ENCODE measurements around the gene C22orf42.
"Not testable (repeated sequence)": the region's sequence is repeated elsewhere in the genome, so short reads cannot be mapped to it uniquely, and the experiment has no call there.

Gene C22orf42

GRCh38 chr22:32183625-32184024, 24.5 kb upstream of the C22orf42 start:
- DNase-seq = no peak

- no peak for DNase-seq
Observed at GRCh38 chr22:32181043-32181442, 21.9 kb upstream of the C22orf42 start.

GRCh38 chr22:32177221-32177765, 18.2 kb upstream of the C22orf42 start:
- DNase-seq = no peak

GRCh38 chr22:32175683-32176644, 16.9 kb upstream of the C22orf42 start:
- DNase-seq = no peak

- no peak for DNase-seq
Observed at GRCh38 chr22:32175115-32175514, 16.0 kb upstream of the C22orf42 start.

GRCh38 chr22:32165681-32166080, 6.6 kb upstream of the C22orf42 start:
- DNase-seq = no peak

- no peak for DNase-seq
Observed at GRCh38 chr22:32164075-32164860, 5.2 kb upstream of the C22orf42 start.

GRCh38 chr22:32160411-32160810, 1.3 kb upstream of the C22orf42 start:
- DNase-seq = not testable (repeated sequence)

GRCh38 chr22:32157632-32158031, 1.5 kb downstream of the C22orf42 start:
- not testable (repeated sequence) for DNase-seq

- not testable (repeated sequence) for DNase-seq
Observed at GRCh38 chr22:32154727-32155126, 4.4 kb downstream of the C22orf42 start.

GRCh38 chr22:32151641-32152040, 7.5 kb downstream of the C22orf42 start:
- DNase-seq = not testable (repeated sequence)

GRCh38 chr22:32150647-32151046, 8.5 kb downstream of the C22orf42 start:
- not testable (repeated sequence) for DNase-seq

- not testable (repeated sequence) for DNase-seq
Observed at GRCh38 chr22:32148372-32148771, 10.7 kb downstream of the C22orf42 start.

- DNase-seq = not testable (repeated sequence)
Observed at GRCh38 chr22:32147128-32147527, 12.0 kb downstream of the C22orf42 start.

GRCh38 chr22:32144496-32145274, 14.4 kb downstream of the C22orf42 start:
- peak; percentile 27 for DNase-seq

GRCh38 chr22:32142600-32142999, 16.5 kb downstream of the C22orf42 start:
- peak; percentile 6 for DNase-seq

- peak; percentile 3 for DNase-seq
Observed at GRCh38 chr22:32140688-32141087, 18.4 kb downstream of the C22orf42 start.

GRCh38 chr22:32138576-32138975, 20.5 kb downstream of the C22orf42 start:
- DNase-seq = not testable (repeated sequence)

GRCh38 chr22:32137731-32138324, 21.3 kb downstream of the C22orf42 start:
- DNase-seq = peak; percentile 81

- not testable (repeated sequence) for DNase-seq
Observed at GRCh38 chr22:32136881-32137280, 22.2 kb downstream of the C22orf42 start.

GRCh38 chr22:32135958-32136357, 23.1 kb downstream of the C22orf42 start:
- not testable (repeated sequence) for DNase-seq

GRCh38 chr22:32134796-32135195, 24.3 kb downstream of the C22orf42 start:
- DNase-seq = not testable (repeated sequence)

All from CD4-positive, alpha-beta T cell treated with Interleukin-4 for 4 hours (primary cell).